Measurements from ENCODE around the gene MPC1.

Gene MPC1

GRCh38 chr6:166318649-166319600, 63.8 kb downstream of the MPC1 start:
- DNase-seq (ENCODE audit: low spot score), result no peak
- H3K4me1 Mint-ChIP-seq (ENCODE audit: low read depth), result no peaks in the 10 kb centered on the region
- H3K4me3 Mint-ChIP-seq, result no peak overlapping the region
- H3K27ac Mint-ChIP-seq, result no peak overlapping the region
- no peaks in the 10 kb centered on the region for H3K27me3 Mint-ChIP-seq (ENCODE audit: low read depth)
- no peaks in the 10 kb centered on the region for H3K9me3 Mint-ChIP-seq
- H3K36me3 Mint-ChIP-seq (ENCODE audit: low read depth), result peaks cover 9% of the 10 kb centered on the region

- Mint-ChIP-seq H3K4me1 (ENCODE audit: low read depth) (no peaks in the 10 kb centered on the region), H3K9me3 (no peaks in the 10 kb centered on the region), H3K36me3 (ENCODE audit: low read depth) (peaks cover 8% of the 10 kb centered on the region), H3K27me3 (ENCODE audit: low read depth) (no peaks in the 10 kb centered on the region), H3K4me3 (no peak overlapping the region), H3K27ac (no peak overlapping the region)
- no peak for DNase-seq (ENCODE audit: low spot score)
These were observed 64.5 kb downstream of the MPC1 start for GRCh38 chr6:166318227-166318626.

GRCh38 chr6:166317261-166318212, 65.2 kb downstream of the MPC1 start:
- no peak overlapping the region for H3K4me3 Mint-ChIP-seq
- no peaks in the 10 kb centered on the region for H3K27me3 Mint-ChIP-seq (ENCODE audit: low read depth)
- DNase-seq (ENCODE audit: low spot score), result no peak
- H3K36me3 Mint-ChIP-seq (ENCODE audit: low read depth), result peaks cover 5% of the 10 kb centered on the region
- H3K27ac Mint-ChIP-seq, result peak overlapping the region; percentile 16
- no peaks in the 10 kb centered on the region for H3K9me3 Mint-ChIP-seq
- H3K4me1 Mint-ChIP-seq (ENCODE audit: low read depth), result no peaks in the 10 kb centered on the region

- Mint-ChIP-seq H3K9me3 (no peaks in the 10 kb centered on the region), H3K36me3 (ENCODE audit: low read depth) (no peaks in the 10 kb centered on the region), H3K4me3 (no peak overlapping the region)
These were observed 67.3 kb downstream of the MPC1 start for GRCh38 chr6:166315436-166315835.

More at GRCh38 chr6:166315436-166315835, 67.3 kb downstream of the MPC1 start:
- no peak for DNase-seq (ENCODE audit: low spot score)
- H3K27ac Mint-ChIP-seq, result no peak overlapping the region
- peaks cover 5% of the 10 kb centered on the region for H3K27me3 Mint-ChIP-seq (ENCODE audit: low read depth)
- H3K4me1 Mint-ChIP-seq (ENCODE audit: low read depth), result no peaks in the 10 kb centered on the region
